Measurements from ENCODE around the gene L3MBTL3.
"Not testable (repeated sequence)": the region's sequence is repeated elsewhere in the genome, so short reads cannot be mapped to it uniquely, and the experiment has no call there.

L3MBTL3 gene

DNA sequence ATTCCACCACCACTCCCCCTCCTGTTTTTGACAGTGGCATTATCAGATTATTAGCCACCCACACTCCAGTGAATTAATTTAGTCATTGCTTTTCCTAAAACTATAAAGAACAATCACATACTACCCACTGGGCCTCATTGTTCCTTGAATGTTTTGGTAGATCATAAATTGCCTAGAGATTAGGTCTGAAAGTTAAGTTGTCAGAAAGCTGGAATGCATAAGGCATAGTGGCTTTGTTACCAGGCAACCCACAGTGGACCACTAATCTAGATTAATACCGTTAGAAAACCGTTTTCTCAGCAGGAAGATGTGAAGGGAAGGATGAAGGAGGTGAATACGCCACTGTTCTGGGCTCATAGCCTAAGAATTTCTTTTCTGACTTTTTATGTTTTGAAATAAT lies 128.7 kb downstream of the L3MBTL3 start:
- no peak for FAIRE-seq

DNA sequence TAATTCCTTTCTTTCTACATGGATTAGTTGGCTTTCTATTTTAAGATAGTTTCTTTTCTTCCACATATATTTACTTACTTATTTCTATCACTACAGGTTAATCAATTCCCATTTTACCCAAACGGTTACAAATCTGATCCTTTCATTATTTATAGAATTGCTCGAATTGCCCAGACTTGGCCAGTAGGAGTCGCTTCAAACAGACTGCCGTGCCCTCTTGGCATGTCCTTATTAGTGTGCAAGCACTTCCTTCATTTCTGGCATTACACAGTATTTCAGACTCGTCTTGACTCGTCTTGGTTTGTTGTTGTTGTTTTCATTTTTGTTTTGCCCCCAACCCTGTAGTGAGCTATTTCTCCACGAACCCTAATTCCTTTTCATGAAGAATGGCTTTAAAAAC lies 129.8 kb downstream of the L3MBTL3 start:
- no peak for FAIRE-seq

DNA sequence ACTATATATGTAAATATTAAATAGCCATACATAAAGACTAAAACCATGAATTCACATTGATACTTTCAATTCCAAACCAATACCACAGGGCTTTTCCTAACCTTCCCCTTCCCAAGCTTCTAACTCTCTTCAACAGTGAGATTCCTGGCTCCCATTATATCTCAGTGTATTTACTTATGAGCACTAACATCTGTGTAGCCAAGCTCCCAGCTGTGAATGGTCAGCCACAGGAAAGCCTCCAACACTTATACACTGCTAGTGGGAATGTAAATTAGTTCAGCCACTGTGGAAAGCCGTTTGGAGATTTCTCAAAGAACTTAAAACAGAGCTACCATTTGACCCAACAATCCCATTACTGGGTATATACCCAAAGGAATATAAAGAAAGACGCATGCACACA lies 130.6 kb downstream of the L3MBTL3 start:
- not testable (repeated sequence) for FAIRE-seq

DNA sequence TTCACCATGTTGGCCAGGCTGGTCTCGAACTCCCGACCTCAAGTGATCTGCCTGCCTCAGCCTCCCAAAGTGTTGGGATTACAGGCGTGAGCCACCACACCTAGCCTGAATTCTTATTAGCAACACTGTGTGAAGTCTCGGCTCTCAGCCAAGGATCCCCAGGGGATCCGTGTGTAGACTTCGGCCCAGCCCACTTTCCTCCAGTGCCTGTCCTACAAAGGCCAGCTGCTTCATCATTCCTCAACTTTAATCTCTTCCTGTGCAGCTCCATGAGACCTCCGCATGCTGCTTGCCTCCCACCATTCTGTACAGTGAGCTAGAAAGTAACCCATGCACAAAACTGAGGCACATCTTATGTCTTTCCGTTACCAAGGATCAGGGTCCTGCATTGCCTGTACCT lies 132.5 kb downstream of the L3MBTL3 start:
- no peak for FAIRE-seq

DNA sequence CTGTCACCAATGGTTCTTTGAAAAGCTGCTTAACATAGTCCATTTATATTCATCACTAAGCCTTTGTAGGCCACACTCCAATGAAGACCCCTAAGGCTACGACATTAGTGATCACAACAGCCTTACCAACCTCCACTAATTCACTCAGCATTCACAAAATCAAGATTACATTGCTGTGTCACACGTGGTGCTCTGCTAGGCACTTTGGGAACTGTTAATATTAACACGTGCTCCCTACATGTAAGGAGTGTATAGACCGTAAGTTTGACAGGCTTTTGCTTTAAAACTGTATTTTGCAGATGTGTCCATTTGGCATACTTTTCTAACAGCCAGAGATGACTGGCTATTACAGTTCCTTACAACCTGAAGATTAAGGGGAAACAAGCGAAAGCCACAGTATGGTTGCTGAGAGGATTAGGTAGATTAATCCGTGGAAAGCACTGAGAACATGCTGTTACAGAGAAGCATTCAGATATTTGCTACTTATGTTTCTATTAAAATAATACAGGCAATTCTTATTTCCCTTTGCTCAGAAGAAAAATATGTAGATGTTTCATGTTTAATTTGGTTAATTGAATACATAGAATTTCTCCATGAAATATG lies 134.6 kb downstream of the L3MBTL3 start:
- no peak for FAIRE-seq

DNA sequence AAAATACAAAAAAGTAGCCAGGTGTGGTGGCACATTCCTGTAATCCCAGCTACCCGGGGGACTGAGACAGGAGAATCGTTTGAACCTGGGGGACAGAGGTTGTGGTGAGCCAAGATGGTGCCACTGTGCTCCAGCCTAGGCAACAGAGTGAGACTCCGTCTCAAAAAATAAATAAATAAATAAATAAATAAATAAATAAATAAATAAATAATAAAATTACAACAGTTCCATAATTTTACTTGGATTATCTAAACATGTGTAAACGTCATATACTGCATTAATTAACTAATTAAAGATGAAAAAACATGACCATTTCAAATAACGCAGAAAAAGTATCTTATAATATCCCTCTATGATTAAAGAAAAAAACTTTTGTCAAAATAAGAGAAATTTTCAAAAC lies 138.5 kb downstream of the L3MBTL3 start:
- FAIRE-seq = no peak

DNA sequence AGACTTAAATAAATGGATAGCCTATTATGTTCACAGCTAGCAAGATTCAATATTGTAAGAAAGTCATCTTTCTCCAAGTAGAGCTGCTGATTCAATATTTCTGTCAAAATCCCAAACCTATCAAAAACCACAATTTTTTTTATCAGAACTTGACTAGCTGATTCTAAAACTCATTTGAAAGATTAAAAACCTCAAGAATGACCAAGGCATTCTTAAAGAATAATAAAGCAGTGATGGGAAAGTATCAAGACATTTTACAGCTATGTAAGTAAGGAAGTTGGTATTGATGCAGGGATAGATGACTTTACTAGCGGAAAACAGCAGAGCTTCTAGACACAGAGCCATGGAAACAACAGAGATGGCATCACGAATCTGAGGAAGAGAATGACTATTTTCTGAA lies 139.7 kb downstream of the L3MBTL3 start:
- FAIRE-seq = no peak

DNA sequence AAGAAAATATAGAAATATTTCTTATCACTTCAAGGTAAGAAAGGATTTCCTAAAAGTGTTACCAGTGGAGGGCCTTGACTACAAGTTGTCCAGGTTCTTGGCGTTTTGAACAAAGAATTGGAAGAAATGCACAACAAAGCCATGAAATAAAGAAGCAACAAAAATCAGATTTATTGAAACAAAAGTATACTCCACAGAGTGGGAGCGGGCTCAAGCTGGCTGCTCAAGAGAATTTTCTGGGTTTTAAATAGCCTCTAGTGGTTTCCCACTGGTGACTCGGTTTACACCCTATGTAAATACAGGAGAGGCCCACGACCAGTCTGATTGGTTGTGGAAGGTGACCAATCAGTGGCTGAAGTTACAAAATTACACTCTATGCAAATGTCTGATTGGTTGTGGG lies 140.2 kb downstream of the L3MBTL3 start:
- no peak for FAIRE-seq

DNA sequence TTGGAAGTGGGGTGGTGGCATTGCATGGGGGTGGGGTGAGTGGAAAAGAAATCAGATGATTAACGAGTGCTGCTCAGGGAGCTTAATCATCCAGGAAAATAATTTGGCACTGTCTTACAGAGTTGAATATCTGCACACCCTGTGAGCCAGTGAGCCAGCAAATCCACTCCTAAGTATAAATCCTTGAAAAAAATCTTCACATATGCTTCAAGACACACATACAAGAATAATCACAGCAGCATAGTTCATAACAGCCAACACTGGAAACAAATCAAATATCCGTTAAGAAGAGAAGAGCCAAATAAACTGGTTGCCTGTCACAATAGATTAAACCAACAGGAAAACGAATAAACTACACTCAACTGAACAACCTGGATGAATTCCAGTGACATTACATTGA lies 141.6 kb downstream of the L3MBTL3 start:
- no peak for FAIRE-seq

DNA sequence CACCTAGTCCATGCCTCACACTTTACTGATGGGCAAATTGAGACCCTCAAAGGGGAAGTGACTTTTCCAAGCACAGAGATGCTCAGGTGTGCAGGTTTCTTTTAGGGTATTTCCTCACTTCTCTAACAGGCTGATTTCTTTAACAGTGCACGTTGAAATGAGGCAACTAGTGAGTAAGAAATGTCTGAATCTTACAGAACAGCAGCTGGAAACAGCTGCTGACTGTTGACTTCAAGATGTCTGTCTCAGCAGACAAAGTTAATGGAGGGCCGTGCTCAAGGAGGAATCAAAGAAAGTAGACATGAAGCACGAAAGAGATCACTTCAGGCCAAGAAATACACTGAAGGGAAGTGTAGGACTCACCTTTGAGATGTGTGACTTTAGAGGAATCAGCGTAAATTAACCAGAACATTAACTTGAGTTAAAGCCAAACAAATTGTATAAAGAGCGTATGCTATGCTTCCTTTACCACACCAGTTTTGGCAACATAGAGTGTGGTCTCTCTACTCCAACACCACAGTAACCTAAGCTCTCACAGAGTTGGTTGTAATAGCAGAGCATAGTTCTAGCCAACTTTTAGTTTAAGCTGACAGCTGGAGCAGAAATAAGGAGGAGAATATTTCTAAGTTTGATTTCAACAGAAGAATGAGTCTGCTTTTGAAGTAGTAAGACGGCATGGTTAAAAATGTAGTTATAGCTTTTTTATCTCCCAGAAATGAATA lies 143.5 kb downstream of the L3MBTL3 start:
- FAIRE-seq = no peak

DNA sequence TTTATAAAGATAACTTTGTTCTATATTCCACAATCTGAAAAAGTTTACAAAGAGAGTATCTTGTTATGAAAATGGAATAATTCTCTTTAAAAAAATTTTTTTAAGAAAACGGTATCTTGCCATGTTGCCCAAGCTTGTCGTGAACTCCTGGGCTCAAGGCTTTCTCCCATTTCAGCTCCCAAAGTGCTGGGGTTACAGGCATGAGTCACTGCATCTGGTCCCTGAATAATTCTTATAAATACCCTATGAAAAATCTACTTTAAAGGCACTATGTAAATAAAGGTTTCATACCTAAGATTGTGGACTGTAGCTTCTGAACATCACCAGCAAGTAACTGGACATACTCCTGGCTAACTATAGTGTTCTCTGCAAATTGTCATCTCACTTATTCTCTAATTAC lies 144.0 kb downstream of the L3MBTL3 start:
- FAIRE-seq = no peak

DNA sequence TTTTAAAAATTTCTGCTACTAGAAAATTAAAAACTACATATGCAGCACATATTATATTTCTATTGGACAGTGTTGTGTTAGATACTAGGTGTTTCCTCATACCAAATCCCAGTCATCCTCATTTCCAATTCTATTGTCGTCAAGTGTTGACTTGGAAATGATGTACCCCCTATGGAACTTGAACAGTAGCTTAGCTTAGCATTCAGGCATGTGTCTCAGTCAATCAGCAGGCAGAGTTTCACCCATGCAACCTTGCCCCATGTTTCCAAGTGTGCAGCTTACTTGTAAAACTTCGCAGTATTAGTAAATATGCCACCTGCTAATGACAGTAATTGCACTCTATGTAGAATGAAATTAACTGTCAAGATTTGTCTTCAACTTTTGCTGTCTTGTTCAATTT lies 144.9 kb downstream of the L3MBTL3 start:
- FAIRE-seq = no peak

DNA sequence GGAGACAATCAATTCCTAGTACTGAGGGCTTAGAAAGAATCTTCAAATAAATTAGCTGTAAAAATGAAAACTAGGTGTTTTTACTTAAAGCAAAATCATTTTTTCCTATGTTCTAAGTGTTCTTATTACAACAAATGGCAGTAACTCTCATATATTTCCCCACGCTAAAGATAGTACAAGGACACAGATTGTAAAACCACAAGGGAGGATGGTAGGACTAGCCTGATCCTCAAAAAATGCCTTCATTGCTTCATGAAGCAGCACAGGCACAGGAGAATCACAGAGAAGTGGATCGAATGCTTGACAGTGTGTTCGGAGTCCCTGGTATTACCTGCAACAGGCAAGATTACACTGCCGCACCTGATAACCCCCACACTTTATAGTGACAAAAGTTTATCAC lies 145.9 kb downstream of the L3MBTL3 start:
- no peak for FAIRE-seq

DNA sequence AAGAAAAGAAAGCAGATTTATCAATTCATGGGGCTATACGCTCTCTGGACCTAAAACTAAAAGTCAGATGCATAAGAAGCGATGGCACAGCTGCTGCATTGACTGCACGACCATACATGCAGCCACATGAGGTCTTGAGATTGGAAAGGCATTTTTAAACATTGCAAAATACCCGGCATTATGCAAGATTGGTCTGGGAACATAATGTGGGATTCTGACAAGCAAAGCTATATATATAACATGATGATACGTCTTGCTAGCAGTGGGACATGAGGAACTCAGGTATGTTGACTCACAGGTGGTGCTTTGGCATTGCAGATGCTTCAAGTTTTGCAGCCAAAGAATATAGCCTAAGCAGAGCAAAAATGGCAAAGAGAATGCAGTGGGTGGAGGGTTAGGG lies 149.3 kb downstream of the L3MBTL3 start:
- no peak for FAIRE-seq

DNA sequence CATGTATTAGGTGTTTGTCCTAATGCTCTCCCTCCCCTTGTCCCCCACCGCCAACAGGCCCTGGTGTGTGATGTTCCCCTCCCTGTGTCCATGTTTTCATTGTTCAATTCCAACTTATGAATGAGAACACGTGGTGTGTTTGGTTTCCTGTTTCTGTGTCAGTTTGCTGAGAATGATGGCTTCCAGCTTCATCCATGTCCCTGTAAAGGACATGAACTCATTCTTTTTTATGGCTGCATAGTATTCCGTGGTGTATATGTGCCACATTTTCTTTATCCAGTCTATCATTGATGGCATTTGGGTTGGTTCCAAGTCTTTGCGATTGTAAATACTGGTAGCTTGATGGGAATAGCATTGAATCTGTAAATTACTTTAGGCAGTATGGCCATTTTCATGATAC lies 151.8 kb downstream of the L3MBTL3 start:
- not testable (repeated sequence) for FAIRE-seq

DNA sequence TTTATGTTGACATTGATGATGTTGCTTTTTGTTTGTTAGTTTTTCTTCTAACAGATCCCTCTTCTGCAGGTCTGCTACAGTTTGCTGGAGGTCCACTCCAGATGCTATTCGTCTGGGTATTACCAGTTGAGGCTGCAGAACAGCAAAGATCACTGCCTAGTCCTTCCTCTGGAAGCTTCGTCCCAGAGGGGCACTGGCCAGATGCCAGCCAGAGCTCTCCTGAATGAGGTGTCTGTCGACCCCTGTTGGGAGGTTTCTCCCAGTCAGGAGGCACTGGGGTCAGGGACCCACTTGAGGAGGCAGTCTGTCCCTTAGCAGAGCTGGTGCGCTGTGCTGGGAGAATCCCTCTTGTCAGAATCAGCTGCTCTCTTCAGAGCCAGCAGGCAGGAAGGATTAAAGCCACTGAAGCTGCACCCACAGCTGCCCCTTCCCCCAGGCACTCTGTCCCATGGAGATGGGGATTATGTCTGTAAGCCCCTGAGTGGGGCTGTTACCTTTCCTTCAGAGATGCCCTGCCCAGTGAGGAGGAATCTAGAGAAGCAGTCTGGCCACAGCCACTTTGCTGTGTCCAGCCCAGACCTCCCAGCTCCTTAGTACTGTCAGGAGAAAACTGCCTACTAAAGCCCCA lies 155.1 kb downstream of the L3MBTL3 start:
- FAIRE-seq = not testable (repeated sequence)

DNA sequence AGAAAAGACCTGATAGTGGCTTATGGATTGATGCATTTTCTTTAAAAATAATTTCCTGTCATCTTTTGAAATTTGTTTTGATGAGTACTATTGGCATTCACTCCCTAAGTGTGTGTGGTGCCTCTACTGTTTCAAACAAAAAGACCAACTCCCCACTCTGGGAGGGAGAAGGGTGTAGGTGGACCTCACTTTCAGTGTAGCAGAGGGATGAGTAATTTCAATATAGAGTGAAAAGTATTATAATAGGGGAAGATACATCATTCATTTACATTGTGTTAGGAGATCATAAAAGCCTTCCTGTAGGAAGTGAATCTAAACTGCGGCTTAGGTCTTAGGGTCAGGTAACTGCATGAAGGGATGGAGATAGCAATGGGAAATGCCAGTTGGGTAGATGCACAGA lies 158.0 kb downstream of the L3MBTL3 start:
- no peak for FAIRE-seq

DNA sequence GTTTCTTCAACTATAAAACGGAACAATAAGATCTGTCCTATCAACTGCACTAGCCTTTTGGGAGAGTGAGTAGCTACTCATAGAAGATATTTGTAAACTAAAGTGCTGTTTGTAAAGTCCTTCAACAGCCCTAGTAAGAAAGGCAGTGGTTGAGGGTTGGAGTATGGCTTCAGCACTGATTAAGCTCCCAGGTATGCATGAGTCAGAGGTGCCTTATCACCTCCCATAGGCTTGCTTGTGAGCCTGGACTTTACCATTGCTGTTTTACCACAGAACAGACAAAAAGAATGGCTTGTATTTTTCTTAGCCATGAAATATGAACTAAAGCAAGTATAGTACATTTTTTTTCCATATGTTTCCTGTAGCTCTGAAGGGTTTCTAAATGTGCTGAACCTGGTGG lies 160.3 kb downstream of the L3MBTL3 start:
- no peak for FAIRE-seq

DNA sequence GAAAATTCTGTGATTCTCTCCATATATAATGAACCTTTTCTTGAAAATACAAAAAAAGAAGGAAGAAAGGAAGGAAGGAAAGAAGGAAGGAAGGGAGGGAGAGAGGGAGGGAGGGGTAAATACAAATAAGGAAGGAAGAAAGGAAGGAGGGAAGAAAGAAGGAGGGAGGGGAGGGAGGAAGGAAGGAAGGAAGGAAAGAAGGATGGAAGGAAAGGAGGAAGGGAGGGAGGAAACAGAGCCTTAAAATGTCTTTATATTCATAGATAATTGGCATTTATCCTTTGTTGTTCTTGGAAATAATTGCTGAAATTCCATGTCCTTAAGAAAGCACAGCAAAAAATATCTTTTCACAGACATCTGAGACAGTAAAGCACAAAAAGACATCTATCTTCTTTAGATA lies 164.1 kb downstream of the L3MBTL3 start:
- FAIRE-seq = no peak

DNA sequence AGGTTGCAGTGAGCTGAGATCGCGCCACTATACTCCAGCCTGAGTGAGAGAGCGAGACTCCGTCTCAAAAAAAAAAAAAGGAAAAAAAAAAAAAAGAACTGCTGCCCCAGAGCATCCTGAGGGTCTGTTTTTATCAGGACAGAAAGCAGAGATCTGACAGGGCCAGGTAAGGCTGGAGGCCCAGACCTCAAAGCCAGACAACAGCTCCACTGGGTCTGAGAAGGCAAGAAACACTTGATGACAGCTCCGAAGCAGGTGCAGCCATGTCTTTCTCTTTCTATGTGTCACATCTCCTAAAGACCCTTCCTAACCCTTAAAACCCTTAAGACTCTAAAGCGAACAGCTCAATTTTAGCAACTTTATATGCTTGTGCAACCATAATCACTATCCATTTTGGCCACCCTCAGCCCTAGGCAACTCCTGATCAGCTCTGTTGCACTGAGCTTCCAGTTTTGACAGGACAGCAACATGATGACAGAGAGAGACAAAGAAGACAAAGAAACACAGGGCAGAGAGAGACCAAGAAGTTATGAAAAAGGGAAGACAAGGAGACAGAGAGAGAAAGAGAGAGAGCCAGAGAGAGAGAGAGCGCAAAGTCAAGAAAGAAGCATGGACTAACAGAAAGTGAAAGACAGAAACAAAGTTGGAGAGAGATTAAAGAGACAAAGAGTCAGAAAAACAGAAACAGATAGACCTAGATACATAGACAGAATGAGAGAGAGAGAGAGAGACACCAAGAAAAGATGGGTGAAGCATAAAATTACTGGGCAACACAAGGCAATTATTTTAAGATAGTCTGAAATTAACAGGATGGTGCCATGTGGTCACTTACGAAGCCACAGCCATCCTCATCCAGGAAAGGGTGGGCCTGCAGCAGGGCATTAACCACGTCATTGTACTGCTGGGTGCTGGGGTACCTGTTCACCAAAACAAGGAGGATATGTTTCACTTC lies 165.2 kb downstream of the L3MBTL3 start:
- no peak for FAIRE-seq

DNA sequence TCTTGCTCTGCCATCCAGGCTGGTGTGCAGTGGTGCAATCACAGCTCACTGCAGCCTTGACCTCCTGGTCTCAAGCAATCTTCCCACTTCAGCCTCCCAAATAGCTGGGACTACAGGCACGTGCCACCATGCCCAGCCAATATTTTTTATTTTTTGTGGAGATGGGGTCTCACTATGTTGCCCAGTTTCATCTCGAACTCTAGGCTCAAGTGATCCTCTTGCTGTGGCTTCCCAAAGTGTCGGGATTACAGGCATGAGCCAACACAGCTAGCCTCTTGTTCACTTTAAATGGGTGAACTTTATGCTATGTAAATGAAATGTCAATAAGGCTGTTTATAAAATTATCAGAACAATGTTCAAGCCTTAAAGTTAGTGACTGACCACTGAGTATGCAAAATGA lies 167.3 kb downstream of the L3MBTL3 start:
- no peak for FAIRE-seq

DNA sequence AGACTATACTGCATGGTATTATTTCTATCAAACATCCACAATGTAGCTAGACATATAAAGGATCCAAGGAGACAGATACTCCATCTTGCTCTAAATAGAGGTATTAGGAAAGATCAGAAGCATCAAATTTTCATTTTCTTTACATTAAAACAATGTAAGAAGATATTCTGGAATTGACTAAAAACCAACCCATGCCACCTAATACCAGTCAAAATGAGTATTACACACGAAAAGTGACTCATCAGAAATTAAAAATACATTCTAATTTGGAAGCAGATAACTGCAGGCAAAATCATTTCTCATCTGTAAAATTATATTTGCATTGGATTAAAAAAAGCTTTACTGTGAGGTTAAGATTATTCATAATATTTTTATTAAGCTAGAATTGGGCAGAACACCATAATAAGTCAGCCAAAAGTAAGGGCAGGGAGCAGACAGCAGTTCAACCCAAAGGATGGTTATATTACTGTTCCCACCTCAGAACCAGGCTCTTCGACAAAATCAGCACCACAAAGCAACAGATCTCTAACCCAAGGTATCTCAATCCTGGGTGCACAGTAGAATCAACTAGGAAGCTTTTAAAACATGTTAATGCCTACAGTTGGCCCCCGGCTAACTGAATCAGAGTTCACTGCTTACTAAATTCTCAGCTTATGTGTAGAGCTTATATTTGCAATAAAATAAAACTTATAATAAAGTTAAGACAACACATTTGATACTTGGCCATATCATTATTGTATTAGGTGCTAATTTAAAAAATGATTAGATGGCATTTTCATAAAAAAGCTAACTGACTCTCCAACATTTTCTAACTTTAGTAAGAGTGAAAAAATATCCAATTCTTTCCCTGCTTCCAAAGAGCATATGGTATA lies 169.2 kb downstream of the L3MBTL3 start:
- FAIRE-seq = no peak
